ENCODE measurements around the gene KLF11. TPM values are rescaled to one million over a fixed set of nuclear protein-coding genes. Genes with fewer than 3 reads are reported as not detected.

The KLF11 gene
- total RNA-seq, 1 experiment from 2014 or later = 21.0 TPM

DNA sequence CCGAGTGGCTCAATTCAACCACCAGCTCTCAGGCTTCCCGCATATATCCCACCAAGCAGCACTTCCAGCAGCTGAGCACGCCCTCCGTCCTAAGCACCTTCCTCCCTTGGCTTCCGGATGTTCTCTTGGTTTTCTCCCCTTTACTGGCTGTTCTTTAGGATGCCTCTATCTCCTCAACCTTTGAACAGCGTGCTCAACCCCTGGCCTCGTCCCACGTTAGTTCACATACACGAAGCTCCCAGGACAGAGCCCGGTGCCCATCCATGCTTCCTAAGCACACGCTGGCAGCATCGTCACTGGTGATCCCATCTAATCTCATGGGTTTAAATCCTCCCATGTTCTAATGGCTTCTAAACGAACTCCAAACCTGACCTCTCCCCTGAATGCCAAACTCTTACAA, 33.2 kb downstream of the KLF11 start:
- CTCF ChIA-PET = interaction anchor here (0.9 to 1.7 kb wide), 3 partner anchors 19 to 358 kb away, joined by 4 to 7 read pairs (median 4); no protein-coding TSS in a partner anchor
- Histone ChIP-seq H3K36me3 (ENCODE audit: control insufficient read depth, insufficient read depth, low read length) (no peaks in the 10 kb centered on the region), H3K9me3 (no peaks in the 10 kb centered on the region), H3K4me3 (ENCODE audit: low read depth, low read length) (no peak overlapping the region), H3K27me3 (replicated peaks; ENCODE audit: control insufficient read depth, insufficient read depth, low read length) (no peaks in the 10 kb centered on the region), H3K4me1 (peaks cover 5% of the 10 kb centered on the region; the same call in 1 of the 2 replicates)
- DNase-seq = no peak
- H3K4me3 Mint-ChIP-seq (ENCODE audit: unreplicated experiment) = no peak overlapping the region
- BruUV-seq (replicated peaks) = no TSS peak
- no peak overlapping the region for H3K27ac Mint-ChIP-seq (ENCODE audit: unreplicated experiment)
- TF ChIP-seq, protein P1, sequence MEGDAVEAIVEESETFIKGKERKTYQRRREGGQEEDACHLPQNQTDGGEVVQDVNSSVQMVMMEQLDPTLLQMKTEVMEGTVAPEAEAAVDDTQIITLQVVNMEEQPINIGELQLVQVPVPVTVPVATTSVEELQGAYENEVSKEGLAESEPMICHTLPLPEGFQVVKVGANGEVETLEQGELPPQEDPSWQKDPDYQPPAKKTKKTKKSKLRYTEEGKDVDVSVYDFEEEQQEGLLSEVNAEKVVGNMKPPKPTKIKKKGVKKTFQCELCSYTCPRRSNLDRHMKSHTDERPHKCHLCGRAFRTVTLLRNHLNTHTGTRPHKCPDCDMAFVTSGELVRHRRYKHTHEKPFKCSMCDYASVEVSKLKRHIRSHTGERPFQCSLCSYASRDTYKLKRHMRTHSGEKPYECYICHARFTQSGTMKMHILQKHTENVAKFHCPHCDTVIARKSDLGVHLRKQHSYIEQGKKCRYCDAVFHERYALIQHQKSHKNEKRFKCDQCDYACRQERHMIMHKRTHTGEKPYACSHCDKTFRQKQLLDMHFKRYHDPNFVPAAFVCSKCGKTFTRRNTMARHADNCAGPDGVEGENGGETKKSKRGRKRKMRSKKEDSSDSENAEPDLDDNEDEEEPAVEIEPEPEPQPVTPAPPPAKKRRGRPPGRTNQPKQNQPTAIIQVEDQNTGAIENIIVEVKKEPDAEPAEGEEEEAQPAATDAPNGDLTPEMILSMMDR (IDR thresholded peaks at IDR 0.05; ENCODE audit: insufficient read depth in 1 of 2, low read depth in 1 of 2, low read length in 1 of 2, severe bottlenecking in 1 of 2, unreplicated experiment in 1 of 2) = no peak
- no peaks in the 10 kb centered on the region for H3K9me3 Mint-ChIP-seq (ENCODE audit: unreplicated experiment)
- POLR2A ChIA-PET = no interaction called here
- intact Hi-C loops (cut with micrococcal nuclease; ENCODE audit: unreplicated experiment) = loop anchor here (10.0 kb wide), 2 partner anchors 148 to 588 kb away; no protein-coding TSS in a partner anchor
- peaks cover 23% of the 10 kb centered on the region for H3K27me3 Mint-ChIP-seq (ENCODE audit: insufficient read depth, unreplicated experiment)
- H3K36me3 Mint-ChIP-seq (ENCODE audit: insufficient read depth, unreplicated experiment) = no peaks in the 10 kb centered on the region
- peaks cover 6% of the 10 kb centered on the region for H3K4me1 Mint-ChIP-seq (ENCODE audit: low read depth, unreplicated experiment)

- H3K4me3 ChIP-seq (ENCODE audit: low read depth, low read length) = no peak overlapping the region
- H3K9me3 Mint-ChIP-seq (ENCODE audit: unreplicated experiment) = no peaks in the 10 kb centered on the region
- DNase-seq = no peak
- TF ChIP-seq, protein P1 (IDR thresholded peaks at IDR 0.05; ENCODE audit: insufficient read depth in 1 of 2, low read depth in 1 of 2, low read length in 1 of 2, severe bottlenecking in 1 of 2, unreplicated experiment in 1 of 2) = no peak
- no peak overlapping the region for H3K4me3 Mint-ChIP-seq (ENCODE audit: unreplicated experiment)
- intact Hi-C loops (cut with micrococcal nuclease; ENCODE audit: unreplicated experiment) = loop anchor here (10.0 kb wide), 2 partner anchors 148 to 588 kb away; no protein-coding TSS in a partner anchor
- ChIA-PET POLR2A (no interaction called here), CTCF (interaction anchor here (0.9 to 1.7 kb wide), 3 partner anchors 18 to 358 kb away, joined by 4 to 7 read pairs (median 4); no protein-coding TSS in a partner anchor)
- H3K27me3 ChIP-seq (replicated peaks; ENCODE audit: control insufficient read depth, insufficient read depth, low read length) = no peaks in the 10 kb centered on the region
- H3K36me3 Mint-ChIP-seq (ENCODE audit: insufficient read depth, unreplicated experiment) = no peaks in the 10 kb centered on the region
- peaks cover 25% of the 10 kb centered on the region for H3K27me3 Mint-ChIP-seq (ENCODE audit: insufficient read depth, unreplicated experiment)
- no peaks in the 10 kb centered on the region for H3K36me3 ChIP-seq (ENCODE audit: control insufficient read depth, insufficient read depth, low read length)
- no peak overlapping the region for H3K27ac Mint-ChIP-seq (ENCODE audit: unreplicated experiment)
- H3K4me1 Mint-ChIP-seq (ENCODE audit: low read depth, unreplicated experiment) = peaks cover 6% of the 10 kb centered on the region
- H3K9me3 ChIP-seq = no peaks in the 10 kb centered on the region
- peaks cover 5% of the 10 kb centered on the region; the same call in 1 of the 2 replicates for H3K4me1 ChIP-seq
- no TSS peak for BruUV-seq (replicated peaks)
These were observed 33.7 kb downstream of the KLF11 start for GRCh38 chr2:10076988-10077527.

- H3K27me3 ChIP-seq (replicated peaks; ENCODE audit: control insufficient read depth, insufficient read depth, low read length) = no peaks in the 10 kb centered on the region
- no TSS peak for BruUV-seq (replicated peaks)
- H3K4me3 ChIP-seq (ENCODE audit: low read depth, low read length) = no peak overlapping the region
- ChIA-PET POLR2A (no interaction called here), CTCF (interaction anchor here (0.9 to 1.2 kb wide), 2 partner anchors 19 to 46 kb away, joined by 3 to 5 read pairs; no protein-coding TSS in a partner anchor)
- no peaks in the 10 kb centered on the region for H3K36me3 ChIP-seq (ENCODE audit: control insufficient read depth, insufficient read depth, low read length)
- Mint-ChIP-seq H3K9me3 (ENCODE audit: unreplicated experiment) (no peaks in the 10 kb centered on the region), H3K27me3 (ENCODE audit: insufficient read depth, unreplicated experiment) (peaks cover 25% of the 10 kb centered on the region), H3K4me1 (ENCODE audit: low read depth, unreplicated experiment) (peaks cover 6% of the 10 kb centered on the region), H3K4me3 (ENCODE audit: unreplicated experiment) (no peak overlapping the region), H3K27ac (ENCODE audit: unreplicated experiment) (no peak overlapping the region), H3K36me3 (ENCODE audit: insufficient read depth, unreplicated experiment) (no peaks in the 10 kb centered on the region)
- no peak for DNase-seq
- peaks cover 5% of the 10 kb centered on the region; the same call in 1 of the 2 replicates for H3K4me1 ChIP-seq
- TF ChIP-seq, protein P1 (IDR thresholded peaks at IDR 0.05; ENCODE audit: insufficient read depth in 1 of 2, low read depth in 1 of 2, low read length in 1 of 2, severe bottlenecking in 1 of 2, unreplicated experiment in 1 of 2) = no peak
- intact Hi-C loops (cut with micrococcal nuclease; ENCODE audit: unreplicated experiment) = loop anchor here (10.0 kb wide), 2 partner anchors 147 to 587 kb away; no protein-coding TSS in a partner anchor
- no peaks in the 10 kb centered on the region for H3K9me3 ChIP-seq
These were observed 34.7 kb downstream of the KLF11 start for GRCh38 chr2:10078001-10078400.

All from Caco-2 (cell line).